GM15510 (cell line): ENCODE data around the gene FGGY.

Experiments used
- POLR2A ChIP-seq: IDR thresholded peaks from 3 replicates; pipeline ENCODE4 v1.6.1; 2011; ENCODE audit warnings: borderline replicate concordance; ENCODE audit not compliant: insufficient read length; ENCODE audit errors: extremely low read depth

Gene FGGY

DNA sequence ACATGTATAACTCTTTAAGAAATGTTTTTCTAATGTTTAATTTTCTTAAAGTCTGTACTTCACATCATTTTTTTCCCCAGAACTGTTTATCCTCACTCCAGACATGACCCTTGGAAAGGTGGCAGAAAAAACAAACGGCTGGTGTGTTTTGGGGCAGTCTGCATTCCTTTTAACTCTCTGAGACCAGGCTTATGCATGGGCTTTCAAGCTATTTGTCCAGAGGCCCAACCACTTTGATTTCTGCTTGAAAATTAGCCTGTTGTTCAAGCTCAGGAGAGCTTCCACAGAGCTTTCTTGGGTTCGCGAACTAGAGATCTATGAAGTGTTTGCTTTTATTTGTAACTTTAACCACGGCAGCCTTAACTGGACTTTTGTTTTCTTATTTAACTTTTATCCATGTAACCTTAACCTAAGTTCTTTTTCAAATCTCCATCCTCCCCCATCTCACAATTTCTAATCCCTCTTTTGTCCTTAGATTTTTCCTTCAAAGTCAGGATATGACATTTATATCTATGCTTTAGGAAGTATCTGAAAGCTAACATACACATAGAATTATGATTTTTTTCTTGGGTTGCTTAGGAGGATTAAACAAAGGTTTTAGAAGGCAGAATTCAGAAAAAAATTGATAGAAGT is 111.8 kb downstream of the FGGY start:
- TF ChIP-seq POLR2A, result no peak

DNA sequence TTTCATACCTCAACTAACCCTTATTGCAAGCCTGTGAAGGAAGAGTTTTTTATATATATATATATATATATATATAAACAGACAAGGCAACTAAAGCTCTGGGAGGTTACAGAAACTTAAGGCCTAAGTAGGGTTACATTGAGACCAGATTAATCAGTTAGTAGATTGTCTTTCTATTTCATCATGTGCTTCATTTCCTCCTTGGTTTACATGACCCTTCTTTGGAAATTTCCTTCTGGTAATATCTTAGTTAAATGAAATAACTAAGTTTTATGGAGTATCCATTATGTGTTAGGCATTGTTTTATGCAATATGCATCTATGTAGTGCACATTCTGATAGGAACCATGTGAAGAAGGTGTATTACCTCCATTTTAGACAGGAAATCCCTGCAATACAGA is 112.7 kb downstream of the FGGY start:
- no peak for TF ChIP-seq POLR2A

DNA sequence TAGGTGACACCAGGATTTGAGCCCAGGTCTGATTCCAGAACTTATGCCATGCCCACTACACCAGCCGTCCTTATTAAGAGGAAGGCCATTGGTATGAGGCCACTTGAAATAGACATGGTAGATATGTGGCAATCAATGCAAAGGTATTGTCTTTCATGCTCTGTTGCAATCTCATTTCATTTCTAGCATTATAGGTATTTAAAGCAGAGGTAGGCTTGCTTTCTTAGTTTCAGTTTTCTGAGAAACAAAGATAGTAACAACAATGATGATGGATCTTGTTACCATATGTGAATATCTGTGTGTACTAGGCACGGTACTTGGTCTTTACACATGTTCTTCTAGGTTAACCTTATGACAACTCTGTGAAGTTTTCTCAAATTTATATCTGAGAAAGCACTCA is 113.1 kb downstream of the FGGY start:
- TF ChIP-seq POLR2A, result no peak

DNA sequence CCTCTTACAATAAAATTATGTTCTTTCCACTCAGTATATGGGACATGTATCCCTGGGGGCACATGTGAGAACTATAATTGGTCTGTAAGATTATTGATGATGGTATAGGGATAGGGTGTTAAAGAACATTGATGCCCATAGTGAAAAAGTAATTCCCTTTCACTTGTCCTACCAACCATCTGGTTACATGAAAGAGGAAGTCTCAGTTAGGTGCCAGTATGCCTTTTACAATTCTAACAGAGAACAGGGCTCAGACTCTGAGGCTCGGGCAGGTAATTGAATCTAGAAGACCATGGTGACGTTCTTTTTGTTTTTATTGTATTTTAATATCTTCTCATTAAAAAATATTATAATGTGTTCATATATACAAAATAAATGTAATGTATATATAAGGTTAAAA is 113.6 kb downstream of the FGGY start:
- TF ChIP-seq POLR2A, result no peak

DNA sequence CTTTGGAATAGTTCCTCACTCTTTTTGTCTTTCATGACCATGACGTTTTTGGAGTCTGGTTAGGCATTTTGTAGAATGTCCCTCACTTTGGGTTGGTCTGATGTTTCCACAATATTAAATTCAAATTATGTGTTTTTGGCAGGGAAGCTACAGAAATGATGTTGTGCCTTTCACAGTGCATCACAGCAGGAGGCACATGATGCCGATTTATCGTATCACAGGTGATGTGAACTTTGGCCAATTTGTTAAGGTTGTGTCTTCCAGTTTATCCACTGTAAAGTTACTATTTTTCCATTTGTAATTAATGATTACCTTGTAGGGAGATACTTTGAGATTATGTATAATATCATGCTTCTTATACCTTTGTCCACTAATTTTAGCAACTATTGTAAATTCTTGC is 114.3 kb downstream of the FGGY start:
- no peak for TF ChIP-seq POLR2A

GRCh38 chr1:59412718-59413326 is 115.9 kb downstream of the FGGY start:
- TF ChIP-seq POLR2A, result no peak

- no peak for TF ChIP-seq POLR2A
Observed at GRCh38 chr1:59413327-59413720, 116.4 kb downstream of the FGGY start.

DNA sequence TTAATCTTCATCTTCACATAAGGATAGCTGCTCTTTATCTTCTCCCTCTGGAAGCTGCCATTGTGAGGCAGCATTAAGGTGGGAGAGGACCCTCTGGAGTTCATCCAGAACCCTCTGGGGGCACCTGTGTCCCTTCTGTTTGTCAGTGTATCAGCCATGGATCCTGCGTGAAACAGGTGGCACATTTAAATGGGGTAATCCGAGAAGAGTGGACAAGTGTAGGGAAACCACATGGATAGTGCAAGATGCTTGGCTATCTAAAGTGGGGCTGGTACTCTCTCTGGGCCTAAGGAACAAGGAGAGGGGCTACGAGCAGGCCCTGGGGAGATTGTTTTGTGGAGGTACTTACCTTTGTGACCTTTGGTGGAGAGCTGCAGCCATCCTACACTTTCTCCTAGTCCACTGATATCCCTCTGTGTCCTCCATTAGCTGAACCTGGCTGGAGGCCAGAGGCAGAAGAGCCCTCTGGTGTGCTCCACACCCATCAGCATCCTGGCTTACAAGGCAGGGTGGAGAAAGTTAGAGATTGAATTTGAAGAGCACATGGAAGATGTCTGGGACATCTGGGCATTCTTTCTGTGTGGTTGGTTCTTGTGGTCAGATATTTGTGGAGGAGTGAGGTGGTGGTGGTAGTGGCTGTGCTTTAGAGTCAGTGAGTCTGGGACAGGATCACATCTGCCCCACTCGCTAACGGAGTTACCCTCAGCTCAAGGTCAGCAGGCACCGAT is 117.7 kb downstream of the FGGY start:
- no peak for TF ChIP-seq POLR2A

GRCh38 chr1:59415286-59415850 is 118.5 kb downstream of the FGGY start:
- TF ChIP-seq POLR2A, result no peak

DNA sequence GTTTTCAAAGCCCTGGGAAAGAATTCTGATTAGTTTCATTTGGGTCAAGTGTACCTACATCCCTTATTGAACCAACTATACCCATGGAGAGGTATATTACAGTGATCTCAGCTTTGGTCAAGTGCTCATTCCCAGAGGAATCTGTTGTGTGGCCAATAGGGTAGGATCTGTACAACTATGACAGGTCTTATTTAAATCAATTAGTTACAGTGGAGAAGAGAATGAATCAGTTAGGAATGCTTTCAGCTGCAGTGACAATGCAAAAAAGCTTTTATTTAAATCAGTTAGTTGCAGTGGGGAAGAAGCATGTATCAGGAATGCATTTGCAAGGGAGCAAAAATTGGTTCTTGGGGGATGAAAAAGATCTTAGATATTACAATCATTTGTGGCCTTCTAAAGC is 119.0 kb downstream of the FGGY start:
- no peak for TF ChIP-seq POLR2A

GRCh38 chr1:59417406-59417805 is 120.5 kb downstream of the FGGY start:
- no peak for TF ChIP-seq POLR2A

DNA sequence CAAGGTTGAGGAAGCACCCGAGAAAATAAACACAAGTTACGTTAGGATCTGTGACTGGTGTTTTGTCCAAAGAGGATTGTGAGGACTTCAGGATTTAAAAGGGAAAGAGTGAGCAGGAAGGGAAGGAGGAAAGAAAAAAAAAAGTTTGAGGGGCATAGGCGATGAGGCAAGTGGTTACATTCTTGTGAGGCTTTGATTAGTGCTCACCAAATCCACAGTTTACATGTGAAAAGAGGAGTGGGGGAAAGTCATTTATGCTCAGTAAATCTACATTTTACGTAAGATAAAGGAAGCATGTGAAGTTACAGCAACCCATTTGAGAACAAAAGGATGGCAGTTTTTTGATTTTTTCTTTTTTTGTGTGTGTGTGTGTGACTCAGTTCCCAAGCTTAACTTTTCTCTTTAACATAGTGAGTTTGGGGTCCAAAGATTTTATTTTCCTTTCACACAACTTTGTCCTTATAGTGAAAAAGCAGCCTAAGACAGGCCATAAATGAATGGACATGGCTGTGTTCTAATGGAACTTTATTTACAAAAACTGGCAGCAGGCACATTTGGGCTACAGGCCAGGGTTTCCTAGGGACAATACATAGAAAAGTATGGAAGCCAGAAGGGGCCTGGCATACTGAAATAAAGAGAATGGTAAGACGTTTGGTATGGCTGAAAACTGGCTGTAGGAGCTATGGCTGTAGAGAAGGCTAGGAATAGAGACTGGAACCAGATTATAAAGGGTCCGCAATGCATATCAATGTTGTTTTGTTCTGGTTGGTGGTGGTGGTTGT is 121.7 kb downstream of the FGGY start:
- no peak for TF ChIP-seq POLR2A

GRCh38 chr1:59419361-59420140 is 122.7 kb downstream of the FGGY start:
- TF ChIP-seq POLR2A, result no peak

GRCh38 chr1:59421232-59421920 is 124.5 kb downstream of the FGGY start:
- no peak for TF ChIP-seq POLR2A
